ENCODE measurements around the gene C16orf95.

- no peak for TF ChIP-seq CTCF (IDR thresholded peaks at IDR 0.05)
- no peak for TF ChIP-seq EZH2 (IDR thresholded peaks at IDR 0.05; ENCODE audit: borderline replicate concordance, insufficient read depth, low read depth, low read length, poor library complexity, severe bottlenecking)
These were observed 2.9 kb upstream of the C16orf95 start for GRCh38 chr16:87319997-87320491.

Measured in B cell (primary cell).